Measurements from ENCODE around the gene AZIN2.
"Not testable (repeated sequence)": the region's sequence is repeated elsewhere in the genome, so short reads cannot be mapped to it uniquely, and the experiment has no call there.

AZIN2 gene

DNA sequence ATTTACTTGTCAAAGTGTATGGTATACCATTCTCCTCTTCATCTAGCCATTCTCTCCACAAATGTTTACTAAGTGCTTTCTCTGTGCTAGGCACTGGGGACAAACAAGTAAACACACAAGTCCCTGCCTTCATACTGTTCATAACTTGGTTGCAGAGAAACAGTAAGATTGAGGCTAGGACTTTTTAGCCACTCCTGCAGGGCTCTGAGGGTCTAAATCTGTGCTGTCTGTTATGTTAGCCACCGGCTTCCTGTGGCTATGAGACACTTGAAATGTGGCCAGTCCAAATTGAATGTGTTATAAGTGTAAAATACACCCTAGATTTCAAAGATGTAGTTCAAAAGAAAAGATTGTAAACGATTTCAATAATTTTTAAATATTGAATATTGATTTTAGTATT, 50.2 kb downstream of the AZIN2 start:
- DNase-seq: no peak

- DNase-seq: no peak
Measured at GRCh38 chr1:33132549-33132948, 51.6 kb downstream of the AZIN2 start.

GRCh38 chr1:33133478-33134105, 52.6 kb downstream of the AZIN2 start:
- DNase-seq: peak in 1 of 2 experiments; percentile 55

DNA sequence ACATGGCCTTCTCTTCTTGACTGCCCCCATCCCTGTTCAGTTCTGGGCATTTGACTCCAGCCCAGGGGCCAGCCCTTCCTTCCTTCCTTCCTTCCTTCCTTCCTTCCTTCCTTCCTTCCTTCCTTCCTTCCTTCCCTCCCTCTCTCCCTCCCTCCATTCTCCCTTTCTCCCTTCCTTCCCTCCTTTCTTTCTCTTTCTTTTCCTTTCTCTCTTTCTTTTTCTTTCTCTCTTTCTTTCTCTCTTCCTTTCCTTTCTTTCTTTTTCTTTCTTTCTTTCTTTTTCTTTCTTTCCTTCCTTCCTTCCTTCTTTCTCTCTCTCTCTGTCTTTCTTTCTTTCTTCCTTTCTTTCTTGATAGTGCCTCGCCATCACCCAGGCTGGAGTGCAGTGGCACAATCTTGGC, 55.1 kb downstream of the AZIN2 start:
- DNase-seq: not testable (repeated sequence)

GRCh38 chr1:33137800-33138199, 56.8 kb downstream of the AZIN2 start:
- DNase-seq: peak in 1 of 2 experiments; percentile 48

DNA sequence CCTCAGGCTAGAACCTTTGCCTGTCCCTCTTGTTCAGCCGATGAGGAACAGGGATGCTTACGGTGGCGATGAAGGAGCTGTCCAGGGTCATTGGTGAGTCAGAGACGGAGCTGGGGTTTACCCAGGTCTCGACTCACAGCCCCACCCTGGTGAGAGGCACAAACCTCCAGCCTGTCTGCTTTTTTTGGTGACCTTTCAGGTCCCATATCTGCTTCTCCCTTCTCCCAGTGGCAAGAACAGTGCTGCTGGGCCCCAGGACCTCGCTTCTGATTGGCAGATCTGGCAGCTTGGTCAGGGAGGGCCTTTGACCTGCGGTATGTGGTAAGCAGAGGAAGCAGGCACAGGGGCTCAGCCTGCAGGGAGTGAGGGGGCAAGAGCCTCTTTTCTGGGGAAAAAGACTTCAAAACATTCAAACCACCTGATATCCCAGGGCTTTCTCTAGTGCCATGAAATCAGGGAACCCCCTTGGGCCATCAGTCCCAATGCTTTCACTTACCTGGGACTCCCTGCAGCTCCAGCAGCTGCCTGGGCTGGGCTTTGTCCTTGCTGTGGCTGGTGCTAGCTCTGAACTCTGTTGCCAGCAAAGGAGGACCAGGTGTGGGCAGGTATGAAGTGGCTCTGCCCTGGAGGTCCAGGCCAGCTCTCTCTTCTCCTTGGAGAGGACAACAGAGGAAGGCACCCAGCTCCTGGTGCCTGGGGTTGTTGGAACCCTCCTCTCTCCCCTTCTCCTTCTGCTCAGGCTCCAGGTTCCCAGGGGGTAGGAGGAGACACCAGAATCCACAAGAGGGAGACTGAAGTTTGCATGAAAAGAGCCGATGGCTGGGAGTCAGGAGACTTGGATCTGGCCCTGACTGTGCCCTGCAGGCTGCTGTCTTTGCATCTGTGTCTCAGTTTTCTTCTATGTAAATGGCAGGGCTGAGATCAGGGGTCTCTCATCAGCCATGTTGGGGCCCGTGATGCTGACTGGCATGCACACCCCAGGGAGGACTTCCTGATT, 59.5 kb downstream of the AZIN2 start:
- DNase-seq: peak in 1 of 2 experiments; percentile 31

GRCh38 chr1:33141216-33141615, 60.3 kb downstream of the AZIN2 start:
- no peak for DNase-seq

DNA sequence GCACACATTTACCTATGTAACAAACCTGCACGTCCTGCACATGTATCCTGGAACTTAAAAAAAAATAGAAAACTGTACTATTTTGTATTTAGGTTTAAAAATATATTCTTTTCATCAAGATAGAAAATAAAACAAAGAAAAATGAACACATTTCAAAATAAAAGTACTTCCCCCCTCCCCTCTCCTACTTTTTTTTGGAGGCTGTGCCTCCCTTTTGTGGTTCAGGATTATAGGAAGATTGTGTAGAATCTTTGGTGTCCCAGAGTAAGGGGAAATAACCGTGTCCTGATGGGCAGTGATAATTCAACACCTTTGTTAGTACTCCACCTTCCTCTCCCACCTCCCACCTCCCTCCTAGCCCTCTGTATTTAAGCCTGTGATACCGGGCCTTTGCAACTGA, 60.8 kb downstream of the AZIN2 start:
- no peak for DNase-seq

DNA sequence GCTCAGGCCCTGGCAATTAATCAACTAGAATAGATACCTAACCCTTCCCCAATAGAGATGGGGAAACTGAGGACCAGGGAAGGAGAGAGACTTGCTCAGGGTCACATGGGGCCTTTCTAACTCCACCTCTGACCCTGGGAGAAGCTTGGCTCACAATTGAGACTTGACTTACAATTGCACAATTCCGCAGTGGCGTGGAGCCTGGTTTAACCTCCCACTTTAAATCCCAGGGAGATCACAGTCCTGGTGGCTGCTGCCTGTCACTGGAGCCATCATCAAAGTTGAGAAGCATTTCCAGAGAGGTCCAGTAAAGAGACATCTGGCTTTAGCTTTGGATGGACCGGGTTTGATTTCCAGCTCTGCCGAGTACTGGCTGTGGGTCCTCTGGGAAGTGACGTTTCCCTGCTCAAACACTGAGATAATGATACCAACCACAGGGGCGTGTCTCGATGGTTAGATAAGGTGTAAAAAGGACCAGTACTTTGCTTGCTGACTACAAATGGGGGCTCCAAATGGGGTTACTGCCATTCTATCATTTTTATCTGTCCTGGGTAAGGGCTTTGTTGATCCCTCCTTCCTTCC, 61.6 kb downstream of the AZIN2 start:
- DNase-seq: no peak

GRCh38 chr1:33143176-33143575, 62.2 kb downstream of the AZIN2 start:
- DNase-seq: no peak

DNA sequence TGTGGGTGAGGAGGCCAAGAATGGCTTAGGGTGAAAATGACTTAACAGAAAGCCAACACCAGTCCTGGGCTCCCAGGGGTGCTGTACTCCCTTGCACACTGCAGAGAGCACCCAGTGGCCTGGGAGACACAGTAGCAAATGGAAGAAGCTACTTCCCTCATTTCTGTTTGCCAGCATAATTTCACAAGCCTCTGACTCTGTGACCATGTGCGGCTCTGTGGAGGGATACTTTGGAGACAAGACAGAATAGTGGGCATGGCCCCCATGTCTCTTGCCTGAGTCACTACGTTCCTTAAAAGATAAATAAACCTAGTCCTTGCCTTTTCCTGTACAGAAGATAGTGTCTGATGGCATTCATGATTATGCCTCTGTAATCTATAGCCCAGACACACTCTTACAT, 62.7 kb downstream of the AZIN2 start:
- DNase-seq: no peak

DNA sequence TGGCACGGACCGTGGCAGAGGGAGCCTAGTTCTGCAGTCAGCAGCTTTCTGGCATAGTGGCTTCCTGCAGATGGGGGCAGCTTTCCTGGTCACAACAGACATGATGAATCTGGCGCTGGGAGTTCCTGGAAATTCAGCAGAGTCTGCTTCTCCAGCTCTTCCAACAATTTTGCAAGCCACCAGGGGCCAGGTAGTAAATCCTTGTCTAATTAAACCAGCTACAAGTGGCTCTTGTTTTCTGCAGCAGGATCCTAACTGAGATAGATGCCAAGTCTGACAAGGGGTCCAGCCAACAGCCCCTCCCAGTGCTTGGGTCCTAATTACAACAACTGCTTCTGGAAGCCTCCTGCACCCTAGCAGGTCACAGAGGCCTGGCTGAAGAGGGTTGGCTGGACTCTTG, 65.0 kb downstream of the AZIN2 start:
- peak; percentile 36 to 78 for DNase-seq

GRCh38 chr1:33147275-33147996, 66.5 kb downstream of the AZIN2 start:
- no peak for DNase-seq

- no peak for DNase-seq
Measured at GRCh38 chr1:33147997-33148314, 67.0 kb downstream of the AZIN2 start.

GRCh38 chr1:33148615-33149014, 67.7 kb downstream of the AZIN2 start:
- no peak for DNase-seq

DNA sequence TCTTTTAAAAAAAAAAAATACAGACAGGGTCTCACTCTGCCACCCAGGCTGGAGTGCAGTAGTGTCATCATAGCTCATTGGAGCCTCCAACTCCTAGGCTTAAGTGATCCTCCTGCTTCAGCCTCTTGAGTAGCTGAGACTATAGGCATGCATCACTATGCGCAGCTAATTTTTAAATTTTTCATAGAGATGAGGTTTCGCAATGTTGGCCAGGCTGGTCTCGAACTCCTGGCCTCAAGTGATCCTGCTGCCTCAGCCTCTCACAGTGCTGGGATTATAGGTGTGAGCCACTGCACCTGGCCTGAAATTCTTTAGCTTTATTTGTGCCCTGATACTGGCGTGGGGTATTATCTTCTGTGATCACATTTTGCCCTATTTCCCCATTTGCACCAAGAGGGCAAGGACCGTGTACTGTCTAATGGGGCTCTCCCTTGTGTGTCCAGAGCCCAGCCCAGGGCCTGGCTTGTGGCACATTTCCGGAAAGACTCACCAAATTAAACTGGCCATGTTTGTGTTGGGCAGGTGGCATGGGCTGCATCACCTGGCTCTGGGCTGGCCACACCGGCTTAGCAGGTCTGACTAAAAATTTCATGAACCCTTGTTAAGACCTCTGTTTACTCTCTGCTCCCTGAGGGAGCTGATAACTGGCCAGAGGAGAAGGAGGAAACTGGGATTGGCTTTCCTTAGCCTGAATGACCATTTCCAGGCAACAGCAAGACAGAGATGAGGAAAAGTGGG, 68.7 kb downstream of the AZIN2 start:
- DNase-seq: no peak

- DNase-seq: no peak
Measured at GRCh38 chr1:33150522-33150921, 69.6 kb downstream of the AZIN2 start.

DNA sequence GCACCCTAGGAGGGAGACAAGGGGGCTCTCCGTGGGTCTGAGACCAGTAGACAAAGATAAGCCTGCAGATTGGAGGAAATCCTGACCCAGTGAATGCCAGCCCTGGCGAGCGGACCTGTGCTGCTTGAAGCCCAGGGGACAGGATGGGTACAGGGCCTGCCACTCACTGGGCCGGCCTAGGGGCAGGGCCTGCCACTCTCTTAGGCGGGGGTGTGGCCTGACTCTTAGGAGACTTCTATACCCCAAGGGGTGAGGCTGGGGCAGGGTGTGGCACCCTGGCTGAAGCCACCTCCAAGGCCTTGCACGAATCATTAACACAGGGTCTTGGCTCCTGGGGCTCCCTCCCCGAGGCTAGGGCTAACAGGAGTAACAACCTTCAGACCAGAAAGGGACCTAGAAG, 70.2 kb downstream of the AZIN2 start:
- DNase-seq: no peak

- peak; percentile 87 to 98 for DNase-seq
Measured at GRCh38 chr1:33152685-33153432, 71.9 kb downstream of the AZIN2 start.

GRCh38 chr1:33153650-33154049, 72.7 kb downstream of the AZIN2 start:
- DNase-seq: no peak

- no peak for DNase-seq
Measured at GRCh38 chr1:33155877-33156538, 75.1 kb downstream of the AZIN2 start.

All from NCI-H446 (cell line).